ENCODE results near the gene RAP1GAP. TPM values are rescaled to one million over a fixed set of nuclear protein-coding genes. Genes with fewer than 3 reads are reported as not detected.

RAP1GAP gene
- total RNA-seq, 1 donor from 2014 or later = 1.1 TPM

DNA sequence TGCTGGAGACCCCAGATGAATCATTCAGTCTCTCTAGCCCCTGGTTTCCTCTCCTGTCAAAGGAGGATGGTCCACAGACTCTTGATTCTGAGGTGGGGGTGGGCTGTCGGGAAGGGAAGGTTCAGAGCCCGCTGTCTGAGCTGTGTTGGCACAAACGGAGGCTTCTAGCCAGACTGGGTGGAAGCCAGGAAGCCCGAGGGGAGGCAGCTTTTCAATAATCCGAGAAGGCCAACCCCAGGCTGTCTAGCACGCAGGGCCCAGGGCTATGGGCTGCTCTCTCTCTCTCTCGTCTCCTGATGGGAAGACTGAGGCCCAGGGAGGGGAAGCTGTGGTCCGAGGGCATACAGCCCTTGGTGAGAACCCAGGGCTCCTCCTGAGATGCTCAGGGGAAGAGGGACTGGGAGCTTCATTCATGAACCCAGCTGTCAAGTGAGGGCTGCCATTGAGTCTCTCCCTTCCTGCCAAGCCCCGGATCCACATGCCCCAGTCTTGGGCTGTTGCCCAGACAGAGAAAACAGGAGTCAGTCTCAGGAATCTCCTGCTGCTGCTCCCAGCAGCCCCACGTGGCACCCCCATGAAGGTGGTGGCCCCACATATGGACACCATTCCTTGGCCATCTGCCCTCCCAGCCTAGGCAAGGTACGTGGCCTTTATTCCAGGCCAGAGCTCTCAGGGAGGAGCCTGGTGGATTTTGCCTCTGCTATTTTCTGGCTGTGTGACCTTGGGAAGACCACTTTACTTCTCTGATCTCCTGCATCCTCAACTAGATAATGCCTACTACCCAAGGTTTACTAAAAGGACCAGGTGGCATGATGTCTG is 44.4 kb downstream of the RAP1GAP start:
- H3K4me3 ChIP-seq (ENCODE audit: low read depth, low read length) = no peak overlapping the region
- DNase-seq (ENCODE audit: low read depth) (no peak), FAIRE-seq (no peak)
- TF ChIP-seq, protein P1, sequence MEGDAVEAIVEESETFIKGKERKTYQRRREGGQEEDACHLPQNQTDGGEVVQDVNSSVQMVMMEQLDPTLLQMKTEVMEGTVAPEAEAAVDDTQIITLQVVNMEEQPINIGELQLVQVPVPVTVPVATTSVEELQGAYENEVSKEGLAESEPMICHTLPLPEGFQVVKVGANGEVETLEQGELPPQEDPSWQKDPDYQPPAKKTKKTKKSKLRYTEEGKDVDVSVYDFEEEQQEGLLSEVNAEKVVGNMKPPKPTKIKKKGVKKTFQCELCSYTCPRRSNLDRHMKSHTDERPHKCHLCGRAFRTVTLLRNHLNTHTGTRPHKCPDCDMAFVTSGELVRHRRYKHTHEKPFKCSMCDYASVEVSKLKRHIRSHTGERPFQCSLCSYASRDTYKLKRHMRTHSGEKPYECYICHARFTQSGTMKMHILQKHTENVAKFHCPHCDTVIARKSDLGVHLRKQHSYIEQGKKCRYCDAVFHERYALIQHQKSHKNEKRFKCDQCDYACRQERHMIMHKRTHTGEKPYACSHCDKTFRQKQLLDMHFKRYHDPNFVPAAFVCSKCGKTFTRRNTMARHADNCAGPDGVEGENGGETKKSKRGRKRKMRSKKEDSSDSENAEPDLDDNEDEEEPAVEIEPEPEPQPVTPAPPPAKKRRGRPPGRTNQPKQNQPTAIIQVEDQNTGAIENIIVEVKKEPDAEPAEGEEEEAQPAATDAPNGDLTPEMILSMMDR (IDR thresholded peaks at IDR 0.05; ENCODE audit: insufficient read depth, low read length, severe bottlenecking) = no peak
- no peaks in the 10 kb centered on the region for H3K36me3 ChIP-seq (ENCODE audit: control insufficient read depth, insufficient read depth, low read length)
- peaks cover 5% of the 10 kb centered on the region for H3K27me3 ChIP-seq (ENCODE audit: control insufficient read depth, insufficient read depth, low read length)

DNA sequence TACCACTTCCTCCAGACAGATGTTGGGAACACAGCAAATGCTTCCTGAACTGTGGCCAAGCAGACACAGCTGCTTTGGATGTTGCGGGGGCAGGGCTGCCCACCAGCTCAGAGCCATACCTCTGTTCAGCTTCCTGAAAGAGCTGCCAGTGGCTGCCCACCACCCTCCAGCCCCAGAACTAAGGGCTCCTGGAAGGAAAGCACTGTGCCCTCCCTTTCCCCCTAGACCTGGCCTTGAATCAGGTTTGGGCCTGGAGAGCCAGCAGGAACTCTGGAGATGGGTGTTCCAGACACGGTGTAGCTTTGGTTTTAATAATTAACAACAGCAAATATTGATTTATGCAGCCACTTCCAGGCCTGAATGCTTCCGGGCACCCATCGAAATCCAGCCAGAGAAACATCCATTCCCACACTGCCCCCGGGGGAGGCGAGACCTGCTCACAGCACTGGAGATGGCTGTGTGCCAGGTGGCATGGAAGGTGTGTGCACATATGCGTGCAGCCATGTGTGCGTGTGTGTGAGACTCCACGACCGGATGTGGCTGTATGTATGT is 45.7 kb downstream of the RAP1GAP start:
- FAIRE-seq = peak; percentile 55
- TF ChIP-seq, protein P1 (IDR thresholded peaks at IDR 0.05; ENCODE audit: insufficient read depth, low read length, severe bottlenecking) = no peak
- Histone ChIP-seq H3K36me3 (ENCODE audit: control insufficient read depth, insufficient read depth, low read length) (no peaks in the 10 kb centered on the region), H3K27me3 (ENCODE audit: control insufficient read depth, insufficient read depth, low read length) (peaks cover 5% of the 10 kb centered on the region), H3K4me3 (ENCODE audit: low read depth, low read length) (no peak overlapping the region)
- peak; percentile 41 for DNase-seq (ENCODE audit: low read depth)

DNA sequence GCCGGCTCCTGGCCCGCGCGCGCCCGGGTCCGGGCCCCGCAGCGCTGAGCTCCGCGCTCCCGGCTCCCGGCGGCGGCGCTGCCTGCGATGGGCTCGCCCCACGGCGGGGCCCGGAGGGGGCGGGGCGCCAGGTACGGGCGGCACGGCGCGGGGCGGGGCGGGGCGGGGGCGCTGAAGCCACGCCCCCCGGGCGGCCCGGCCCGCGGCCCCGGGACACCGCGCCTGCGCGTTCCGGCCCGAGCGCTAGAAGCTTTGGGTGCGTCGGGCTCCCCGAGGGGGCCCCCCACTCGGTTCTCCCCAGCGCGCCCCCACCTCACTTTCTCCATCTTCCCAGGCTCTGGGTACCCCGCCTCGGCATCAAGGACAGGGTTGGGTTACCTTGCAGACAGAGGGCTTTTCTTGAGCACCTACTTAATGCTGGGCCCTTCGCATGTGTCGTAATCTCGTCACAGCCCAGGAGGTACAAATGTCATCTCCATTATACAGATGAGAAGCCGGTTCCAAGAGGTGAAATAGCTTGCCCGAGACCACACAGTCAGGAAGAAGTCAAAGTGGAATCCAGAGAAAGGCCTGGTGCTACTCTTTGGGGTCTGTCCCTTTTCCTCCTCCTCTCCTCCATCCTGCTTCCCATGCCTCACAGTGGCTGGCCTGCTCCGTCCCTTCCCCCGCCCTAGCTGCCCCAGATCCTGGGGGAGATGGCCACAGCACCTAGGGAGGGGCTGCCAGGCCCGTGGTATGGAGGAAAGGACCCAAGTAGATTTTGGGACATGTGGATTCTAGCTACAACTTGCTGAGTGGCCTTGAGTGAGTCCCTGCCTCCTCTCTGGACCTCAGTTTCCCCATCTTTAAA is 46.5 kb downstream of the RAP1GAP start:
- DNase-seq (ENCODE audit: low read depth) (no peak), FAIRE-seq (peak; percentile 23)
- no peaks in the 10 kb centered on the region for H3K36me3 ChIP-seq (ENCODE audit: control insufficient read depth, insufficient read depth, low read length)
- H3K4me3 ChIP-seq (ENCODE audit: low read depth, low read length) = peak overlapping the region; percentile 23
- H3K27me3 ChIP-seq (ENCODE audit: control insufficient read depth, insufficient read depth, low read length) = peaks cover 5% of the 10 kb centered on the region
- TF ChIP-seq, protein P1 (IDR thresholded peaks at IDR 0.05; ENCODE audit: insufficient read depth, low read length, severe bottlenecking) = no peak

DNA sequence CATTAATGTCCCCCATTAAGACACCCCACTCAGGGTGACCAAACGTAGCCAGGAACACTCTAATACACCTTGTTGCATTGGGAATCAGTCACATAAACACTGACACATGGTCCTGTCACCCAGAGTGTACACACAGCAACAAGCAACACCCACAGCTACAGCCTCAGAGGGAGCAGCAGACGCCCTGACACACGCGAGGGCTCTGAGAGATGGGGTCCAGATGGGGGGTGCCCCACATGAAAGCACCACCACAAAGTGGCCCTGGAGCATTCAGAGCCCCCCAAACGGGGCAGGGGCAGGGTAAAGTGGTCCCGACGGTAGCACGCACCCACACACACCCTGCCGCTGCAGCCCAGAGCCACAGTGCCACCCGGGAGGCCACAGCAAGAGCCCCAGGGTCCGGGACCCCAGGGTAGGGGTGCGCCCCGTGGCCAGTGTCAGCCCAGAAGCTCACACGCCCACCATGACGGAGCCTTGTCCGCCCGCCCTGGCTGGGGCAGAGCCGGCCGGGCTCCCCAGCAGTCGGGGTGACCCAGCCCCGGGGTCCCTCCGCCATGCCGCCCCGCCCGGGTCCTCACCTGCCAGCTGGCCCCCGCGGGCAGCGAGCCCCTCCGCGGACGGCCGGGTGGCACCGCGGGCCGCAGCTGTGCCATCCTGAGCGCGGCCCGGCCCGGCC is 47.3 kb downstream of the RAP1GAP start:
- no peaks in the 10 kb centered on the region for H3K36me3 ChIP-seq (ENCODE audit: control insufficient read depth, insufficient read depth, low read length)
- peak; percentile 24 for DNase-seq (ENCODE audit: low read depth)
- H3K4me3 ChIP-seq (ENCODE audit: low read depth, low read length) = peak overlapping the region; percentile 22
- TF ChIP-seq, protein P1 (IDR thresholded peaks at IDR 0.05; ENCODE audit: insufficient read depth, low read length, severe bottlenecking) = no peak
- FAIRE-seq = no peak
- H3K27me3 ChIP-seq (ENCODE audit: control insufficient read depth, insufficient read depth, low read length) = peaks cover 5% of the 10 kb centered on the region

DNA sequence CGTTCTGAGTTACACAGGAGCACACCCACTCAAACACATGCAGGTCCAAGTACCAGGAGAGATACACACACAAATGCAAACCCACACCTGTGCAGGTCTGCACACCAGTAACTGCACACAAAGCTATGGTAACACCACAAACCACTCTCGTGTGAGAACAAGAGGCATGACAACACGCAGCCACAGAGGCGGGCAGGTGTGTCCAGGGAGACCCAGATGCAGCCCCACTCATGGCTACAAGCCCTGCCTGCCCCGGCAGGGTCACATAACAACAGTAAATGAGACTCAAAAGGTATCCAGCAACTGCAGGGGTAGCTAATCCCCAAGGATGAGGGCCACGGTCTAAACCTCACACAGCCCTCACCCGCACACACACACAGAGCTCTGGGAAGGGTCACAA is 48.1 kb downstream of the RAP1GAP start:
- DNase-seq (ENCODE audit: low read depth) = no peak
- no peaks in the 10 kb centered on the region for H3K36me3 ChIP-seq (ENCODE audit: control insufficient read depth, insufficient read depth, low read length)
- FAIRE-seq = no peak
- peaks cover 5% of the 10 kb centered on the region for H3K27me3 ChIP-seq (ENCODE audit: control insufficient read depth, insufficient read depth, low read length)
- TF ChIP-seq, protein P1 (IDR thresholded peaks at IDR 0.05; ENCODE audit: insufficient read depth, low read length, severe bottlenecking) = no peak
- H3K4me3 ChIP-seq (ENCODE audit: low read depth, low read length) = no peak overlapping the region
